IMR-90 (cell line): ENCODE data around the gene YBEY. TPM values are rescaled to one million over a fixed set of nuclear protein-coding genes. Genes with fewer than 3 reads are reported as not detected.

Experiments
- ATAC-seq: fragments of 200-7000 bp; cut with Tn5 transposase; 2 replicates; pipeline ENCODE4 v1.9.1; 2020; ENCODE audit warnings: low read depth, mild to moderate bottlenecking, moderate library complexity
- BruUV-seq: library from RNA; stranded (reverse); fragments of 400-500 nt; replicated peaks from 2 replicates; lab custom pipeline; 2021; lab: Mats Ljungman, UMichigan
- CTCF ChIA-PET: fragments of 300-600 bp; formaldehyde crosslinking; extraction: SDS; loops from one replicate; lab custom pipeline; 2021; ENCODE audit warnings: antibody characterized with exemption; lab: Yijun Ruan, JAX
- POLR2A ChIA-PET: fragments of 300-600 bp; sonication (Branson Sonifier 250); formaldehyde crosslinking; loops from one replicate; lab custom pipeline; 2022; ENCODE audit warnings: antibody characterized with exemption; ENCODE audit not compliant: unreplicated experiment; lab: Charles Lee
- DNase-seq: peaks from one replicate; pipeline ENCODE4 v3.0.0; 2013
- H2AFZ ChIP-seq: replicated peaks from 2 replicates; pipeline ENCODE3; 2013; ENCODE audit warnings: low read length, mild to moderate bottlenecking; ENCODE audit not compliant: poor library complexity
- H2AK5ac ChIP-seq: 2 replicates; pipeline ENCODE4 v1.6.1; 2013; ENCODE audit warnings: low read depth, low read length, inconsistent platforms
- H2AK9ac ChIP-seq: replicated peaks from 2 replicates; pipeline ENCODE3; 2013; ENCODE audit warnings: mild to moderate bottlenecking, low read depth, low read length, moderate library complexity; ENCODE audit not compliant: poor library complexity
- H2BK120ac ChIP-seq: 2 replicates; pipeline ENCODE4 v1.6.1; 2013; ENCODE audit warnings: low read depth, low read length, inconsistent platforms
- H2BK15ac ChIP-seq: 3 replicates; pipeline ENCODE4 v1.6.1; 2013; ENCODE audit warnings: low read depth, low read length, inconsistent platforms
- H2BK20ac ChIP-seq: 2 replicates; pipeline ENCODE4 v1.6.1; 2013; ENCODE audit warnings: low read depth, mild to moderate bottlenecking, inconsistent platforms, low read length, moderate library complexity
- H2BK5ac ChIP-seq: 2 replicates; pipeline ENCODE4 v1.6.1; 2013; ENCODE audit warnings: mild to moderate bottlenecking, low read depth, low read length, inconsistent platforms; ENCODE audit not compliant: poor library complexity, severe bottlenecking
- H3K14ac ChIP-seq: replicated peaks from 2 replicates; pipeline ENCODE4 v1.6.1; 2013; ENCODE audit warnings: low read depth, low read length, inconsistent platforms
- H3K18ac ChIP-seq: 2 replicates; pipeline ENCODE4 v1.6.1; 2013; ENCODE audit warnings: low read depth, low read length, control low read depth
- H3K23ac ChIP-seq: 2 replicates; pipeline ENCODE4 v1.6.1; 2013; ENCODE audit warnings: low read depth, low read length, inconsistent platforms
- H3K27ac ChIP-seq: 2 replicates; pipeline ENCODE4 v1.5.1; 2013; ENCODE audit warnings: mild to moderate bottlenecking, control low read depth, low read length; ENCODE audit not compliant: insufficient read depth
- H3K27me3 ChIP-seq: 2 replicates; pipeline ENCODE4 v1.6.1; 2013; ENCODE audit warnings: low read length; ENCODE audit not compliant: control insufficient read depth, insufficient read depth
- H3K36me3 ChIP-seq: 2 replicates; pipeline ENCODE4 v1.6.1; 2013; ENCODE audit warnings: low read length, mixed read lengths; ENCODE audit not compliant: control insufficient read depth, insufficient read depth
- H3K4ac ChIP-seq: 2 replicates; pipeline ENCODE4 v1.6.1; 2013; ENCODE audit warnings: low read depth, low read length, inconsistent platforms
- H3K4me1 ChIP-seq: 2 replicates; pipeline ENCODE4 v1.6.1; 2013; ENCODE audit warnings: low read length, mixed read lengths; ENCODE audit not compliant: control insufficient read depth, insufficient read depth
- H3K4me2 ChIP-seq: 2 replicates; pipeline ENCODE4 v1.6.1; 2013; ENCODE audit warnings: low read depth, mild to moderate bottlenecking, control low read depth, low read length, moderate library complexity
- H3K4me3 ChIP-seq: 2 replicates; pipeline ENCODE4 v1.5.1; 2013; ENCODE audit warnings: low read depth, mild to moderate bottlenecking, control low read depth, low read length, moderate library complexity; ENCODE audit not compliant: insufficient read depth
- H3K56ac ChIP-seq: 2 replicates; pipeline ENCODE4 v1.6.1; 2013; ENCODE audit warnings: low read length, inconsistent platforms; ENCODE audit not compliant: insufficient read depth; ENCODE audit errors: extremely low read depth
- H3K79me1 ChIP-seq, 2 experiments: 2 replicates each; pipeline ENCODE4 v1.6.1; 2013; ENCODE audit warnings: low read length in 2 of 2, inconsistent platforms in 1 of 2, low read depth in 1 of 2
- H3K9ac ChIP-seq: 2 replicates; pipeline ENCODE4 v1.6.1; 2013; ENCODE audit warnings: low read depth, low read length, control low read depth
- H3K9me1 ChIP-seq: 2 replicates; pipeline ENCODE4 v1.6.1; 2013; ENCODE audit warnings: low read length, inconsistent platforms; ENCODE audit not compliant: insufficient read depth
- H3K9me3 ChIP-seq: 2 replicates; pipeline ENCODE4 v1.6.1; 2013; ENCODE audit warnings: low read length; ENCODE audit not compliant: control insufficient read depth, insufficient read depth
- H4K20me1 ChIP-seq: 2 replicates; pipeline ENCODE4 v1.6.1; 2013; ENCODE audit warnings: low read length, inconsistent platforms; ENCODE audit not compliant: insufficient read depth
- H4K5ac ChIP-seq: 2 replicates; pipeline ENCODE4 v1.6.1; 2013; ENCODE audit warnings: mild to moderate bottlenecking, low read depth, low read length, control low read depth
- H4K8ac ChIP-seq, 2 experiments: 2 replicates each; pipeline ENCODE4 v1.6.1; 2013; ENCODE audit warnings: low read depth in 2 of 2, low read length in 2 of 2, control low read depth in 1 of 2, inconsistent platforms in 1 of 2
- H4K91ac ChIP-seq: 2 replicates; pipeline ENCODE4 v1.6.1; 2013; ENCODE audit warnings: low read depth, low read length, inconsistent platforms; ENCODE audit not compliant: insufficient read depth
- BHLHE40 ChIP-seq: fragments of 150-350 bp; IDR thresholded peaks from 2 replicates; pipeline ENCODE4 v1.6.1; 2016; ENCODE audit warnings: mild to moderate bottlenecking, low read depth, low read length
- CHD1 ChIP-seq: IDR thresholded peaks from 2 replicates; pipeline ENCODE4 v1.6.1; 2012; ENCODE audit warnings: low read depth, low read length, improper control_type of control experiment
- CTCF ChIP-seq: conservative IDR thresholded peaks from 2 replicates; pipeline ENCODE4 v1.5.1; 2012; ENCODE audit warnings: mild to moderate bottlenecking, low read depth, low read length, improper control_type of control experiment
- ELK1 ChIP-seq: fragments of 150-350 bp; IDR thresholded peaks from 2 replicates; pipeline ENCODE4 v1.6.1; 2016; ENCODE audit warnings: low read depth, mild to moderate bottlenecking, low read length, moderate library complexity, borderline replicate concordance
- FOS ChIP-seq: fragments of 150-350 bp; IDR thresholded peaks from 2 replicates; pipeline ENCODE4 v1.6.1; 2016; ENCODE audit warnings: low read depth, low read length
- MAFK ChIP-seq: IDR thresholded peaks from 2 replicates; pipeline ENCODE4 v1.6.1; 2012; ENCODE audit warnings: low read depth, low read length, improper control_type of control experiment
- MXI1 ChIP-seq: IDR thresholded peaks from 2 replicates; pipeline ENCODE4 v1.6.1; 2012; ENCODE audit warnings: low read depth, mild to moderate bottlenecking, low read length, moderate library complexity, borderline replicate concordance
- NFE2L2 ChIP-seq: fragments of 150-350 bp; IDR thresholded peaks from 2 replicates; pipeline ENCODE4 v1.6.1; 2016; ENCODE audit warnings: low read depth, mild to moderate bottlenecking, low read length
- POLR2A ChIP-seq: IDR thresholded peaks from 2 replicates; pipeline ENCODE4 v1.6.1; 2012; ENCODE audit warnings: mild to moderate bottlenecking, low read depth, low read length
- RAD21 ChIP-seq: IDR thresholded peaks from 2 replicates; pipeline ENCODE4 v1.6.1; 2012; ENCODE audit warnings: low read length, improper control_type of control experiment
- RCOR1 ChIP-seq: IDR thresholded peaks from 2 replicates; pipeline ENCODE4 v1.6.1; 2012; ENCODE audit warnings: mild to moderate bottlenecking, low read length, improper control_type of control experiment; ENCODE audit not compliant: insufficient replicate concordance
- RFX5 ChIP-seq: IDR thresholded peaks from 2 replicates; pipeline ENCODE4 v1.8.0; 2012; ENCODE audit warnings: low read depth, mild to moderate bottlenecking, low read length, moderate library complexity
- SMC3 ChIP-seq: fragments of 150-350 bp; IDR thresholded peaks from 2 replicates; pipeline ENCODE4 v1.6.1; 2016; ENCODE audit warnings: low read depth, mild to moderate bottlenecking, antibody characterized with exemption, low read length, moderate library complexity
- USF2 ChIP-seq: fragments of 150-350 bp; IDR thresholded peaks from 2 replicates; pipeline ENCODE4 v1.6.1; 2017; ENCODE audit warnings: mild to moderate bottlenecking, antibody characterized with exemption, low read length, low read depth
- WGBS, 2 experiments: methylation state at CpG; one replicate each; pipeline versions ENCODE4 v1.1.5 to v1.1.7; 2013; ENCODE audit warnings: missing lambda C conversion rate in 2 of 2; ENCODE audit not compliant: insufficient read length in 1 of 2; ENCODE audit errors: extremely low coverage in 2 of 2; 5-methylcytosine and 5-hydroxymethylcytosine counted together
- dilution Hi-C: fragments of 300-500 bp; cut with HindIII; formaldehyde crosslinking; loops from one replicate; pipeline ENCODE4 v1.14.3; 2018; ENCODE audit warnings: low sequenced_read_pairs; ENCODE audit not compliant: unreplicated experiment
- in situ Hi-C: fragments of 300-500 bp; cut with MboI; formaldehyde crosslinking; loops from 3 replicates; pipeline ENCODE4 v1.14.3; 2019; ENCODE audit warnings: low sequenced_read_pairs, inconsistent platforms, mixed read lengths
- intact Hi-C: fragments of 100-400 bp; cut with micrococcal nuclease; formaldehyde crosslinking; loops from 2 replicates; pipeline ENCODE4 v1.10.0; 2022
- polyA plus RNA-seq, 3 experiments: library from polyadenylated mRNA; depleted of rRNA; stranded (reverse); fragments of >200 nt; gene quantifications; 2 replicates each; pipeline ENCODE4 v1.2.3, GENCODE V29; 2012; ENCODE audit warnings: low replicate concordance in 1 of 3
- total RNA-seq: library from RNA; depleted of rRNA; stranded (reverse); fragments of >200 nt; gene quantifications from 2 replicates; pipeline ENCODE4 v1.2.3, GENCODE V29; 2012

Gene YBEY
- total and polyA plus RNA-seq, 2 of the 4 experiments (the other 2 are of a cell fraction), result 5.9 to 26.2 TPM

- Histone ChIP-seq H2BK20ac (no peak overlapping the region), H3K4me3 (no peak overlapping the region), H3K9me3 (no peaks in the 10 kb centered on the region), H2AFZ (no peak overlapping the region), H3K9me1 (peaks cover 16% of the 10 kb centered on the region), H3K27me3 (no peaks in the 10 kb centered on the region), H2AK5ac (no peak overlapping the region), H4K91ac (no peak overlapping the region), H3K79me1 (peaks cover 8 to 28% of the 10 kb centered on the region in 2 experiments; a peak in 3 of 4 replicates), H4K5ac (no peak overlapping the region), H2BK120ac (no peak overlapping the region), H4K20me1 (peaks cover 6% of the 10 kb centered on the region), H2BK5ac (no peak overlapping the region), H3K4me2 (no peak overlapping the region), H3K18ac (no peak overlapping the region), H3K27ac (no peak overlapping the region), H4K8ac (no peak overlapping the region), H3K4ac (no peak overlapping the region), H3K14ac (no peak overlapping the region), H3K4me1 (no peaks in the 10 kb centered on the region; the same call in 1 of the 2 replicates), H2BK15ac (no peak overlapping the region), H2AK9ac (no peak overlapping the region), H3K9ac (no peak overlapping the region), H3K23ac (no peak overlapping the region), H3K56ac (no peak overlapping the region), H3K36me3 (peaks cover 68% of the 10 kb centered on the region)
- ATAC-seq, result no peak
- TF ChIP-seq CTCF, result no peak
- no peak for TF ChIP-seq FOS
- TF ChIP-seq MAFK, result no peak
- no peak for TF ChIP-seq RFX5
- no peak for TF ChIP-seq MXI1
- no peak for TF ChIP-seq SMC3
- TF ChIP-seq BHLHE40, result no peak
- TF ChIP-seq NFE2L2, result no peak
- no peak for TF ChIP-seq USF2
- TF ChIP-seq POLR2A, result no peak
- TF ChIP-seq CHD1, result no peak
- TF ChIP-seq ELK1, result no peak
- TF ChIP-seq RAD21, result no peak
- no peak for TF ChIP-seq RCOR1
- no CpG with 5 or more reads among the region's 3 CpGs for WGBS, 2 experiments
- ChIA-PET POLR2A (no interaction called here), CTCF (no interaction called here)
- BruUV-seq, result no TSS peak
- intact Hi-C loops (no loop called here), dilution Hi-C loops (no loop called here), in situ Hi-C loops (no loop called here)
- no peak for DNase-seq
Measured at GRCh38 chr21:46245213-46245915, 40.8 kb upstream of the YBEY start.
